H1 (cell line): Measurements from ENCODE around the gene CADPS. TPM values are rescaled to one million over a fixed set of nuclear protein-coding genes. Genes with fewer than 3 reads are reported as not detected.

Experiments
- RBBP5 ChIP-seq: IDR thresholded peaks from 2 replicates; pipeline ENCODE4 v1.7.1; 2012; ENCODE audit warnings: low read depth, mild to moderate bottlenecking, inconsistent platforms, low read length, moderate library complexity, borderline replicate concordance
- polyA plus RNA-seq, 7 experiments: library from polyadenylated mRNA; depleted of rRNA in 3 of 7; stranded (reverse) in 5 of 7; unstranded in 2 of 7; fragments of >200 nt in 5 of 7; fragments of 200-250 nt in 2 of 7; gene quantifications; 1 replicate in 5 of 7; 2 replicates in 1 of 7; 4 replicates in 1 of 7; pipeline versions ENCODE4 v1.2.1 to v1.2.3, GENCODE V29; 2011 to 2013; ENCODE audit warnings: missing spikeins in 2 of 7, mixed read lengths in 2 of 7
- total RNA-seq: library from RNA; stranded (reverse); fragmentation: NEBNext Ultra II Directional; extraction: Animal tissue kit (Norgen Biotek cat#: 25700); gene quantifications from 2 replicates; pipeline ENCODE4 v1.2.1, GENCODE V29; 2021

Gene CADPS
- total and polyA plus RNA-seq, 2 of the 8 experiments (the other 6 are each of a cell fraction or from before 2014, with no cell fraction given) = 7.1 to 10.2 TPM

DNA sequence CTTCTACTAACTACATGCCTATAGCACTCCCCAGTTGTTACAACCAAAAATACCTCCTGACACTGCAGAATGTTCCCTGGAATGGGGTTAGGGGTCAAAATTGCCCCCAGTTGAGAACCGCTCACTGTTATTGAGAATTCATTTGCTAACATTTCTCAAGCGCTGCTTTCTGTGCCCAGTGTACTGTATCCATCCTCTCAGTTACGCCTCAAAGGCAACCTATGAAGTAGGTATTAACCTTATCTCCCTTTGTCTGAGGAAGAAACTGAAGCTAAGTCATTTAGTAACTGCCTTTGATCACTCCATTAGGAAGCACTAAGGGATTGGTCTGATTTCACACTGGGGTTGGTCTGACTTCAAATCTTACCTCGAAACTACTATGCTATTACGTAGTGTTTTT, 70.1 kb downstream of the CADPS start (continued):
- TF ChIP-seq RBBP5 = no peak
